NB4 (cell line): Measurements from ENCODE around the gene L3MBTL3.
"Not testable (repeated sequence)": the region's sequence is repeated elsewhere in the genome, so short reads cannot be mapped to it uniquely, and the experiment has no call there.

Source experiments
- DNase-seq: peaks from one replicate; pipeline ENCODE4 v3.0.0; 2010; ENCODE audit warnings: low read depth
- H3K4me3 ChIP-seq: one replicate; pipeline ENCODE4 v1.5.1; 2011; ENCODE audit warnings: mild to moderate bottlenecking, low read depth, low read length, moderate library complexity
- MYC ChIP-seq: IDR thresholded peaks from 2 replicates; pipeline ENCODE4 v1.6.1; 2011; ENCODE audit warnings: low read depth, low read length
- POLR2A ChIP-seq: IDR thresholded peaks from 2 replicates; pipeline ENCODE4 v1.6.1; 2011; ENCODE audit warnings: mild to moderate bottlenecking; ENCODE audit not compliant: insufficient read length; ENCODE audit errors: extremely low read depth
- TF ChIP-seq, protein P1 (sequence below): IDR thresholded peaks from 2 replicates; pipeline ENCODE4 v1.6.1; 2011; ENCODE audit warnings: low read depth, low read length
- TF ChIP-seq, protein P2 (sequence below): IDR thresholded peaks from one replicate; pipeline ENCODE4 v1.5.1; 2012; ENCODE audit warnings: low read depth, low read length

L3MBTL3 gene

DNA sequence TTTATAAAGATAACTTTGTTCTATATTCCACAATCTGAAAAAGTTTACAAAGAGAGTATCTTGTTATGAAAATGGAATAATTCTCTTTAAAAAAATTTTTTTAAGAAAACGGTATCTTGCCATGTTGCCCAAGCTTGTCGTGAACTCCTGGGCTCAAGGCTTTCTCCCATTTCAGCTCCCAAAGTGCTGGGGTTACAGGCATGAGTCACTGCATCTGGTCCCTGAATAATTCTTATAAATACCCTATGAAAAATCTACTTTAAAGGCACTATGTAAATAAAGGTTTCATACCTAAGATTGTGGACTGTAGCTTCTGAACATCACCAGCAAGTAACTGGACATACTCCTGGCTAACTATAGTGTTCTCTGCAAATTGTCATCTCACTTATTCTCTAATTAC is 144.0 kb downstream of the L3MBTL3 start:
- H3K4me3 ChIP-seq, result no peak overlapping the region
- TF ChIP-seq, protein P1, sequence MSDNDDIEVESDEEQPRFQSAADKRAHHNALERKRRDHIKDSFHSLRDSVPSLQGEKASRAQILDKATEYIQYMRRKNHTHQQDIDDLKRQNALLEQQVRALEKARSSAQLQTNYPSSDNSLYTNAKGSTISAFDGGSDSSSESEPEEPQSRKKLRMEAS, result no peak
- TF ChIP-seq, protein P2, sequence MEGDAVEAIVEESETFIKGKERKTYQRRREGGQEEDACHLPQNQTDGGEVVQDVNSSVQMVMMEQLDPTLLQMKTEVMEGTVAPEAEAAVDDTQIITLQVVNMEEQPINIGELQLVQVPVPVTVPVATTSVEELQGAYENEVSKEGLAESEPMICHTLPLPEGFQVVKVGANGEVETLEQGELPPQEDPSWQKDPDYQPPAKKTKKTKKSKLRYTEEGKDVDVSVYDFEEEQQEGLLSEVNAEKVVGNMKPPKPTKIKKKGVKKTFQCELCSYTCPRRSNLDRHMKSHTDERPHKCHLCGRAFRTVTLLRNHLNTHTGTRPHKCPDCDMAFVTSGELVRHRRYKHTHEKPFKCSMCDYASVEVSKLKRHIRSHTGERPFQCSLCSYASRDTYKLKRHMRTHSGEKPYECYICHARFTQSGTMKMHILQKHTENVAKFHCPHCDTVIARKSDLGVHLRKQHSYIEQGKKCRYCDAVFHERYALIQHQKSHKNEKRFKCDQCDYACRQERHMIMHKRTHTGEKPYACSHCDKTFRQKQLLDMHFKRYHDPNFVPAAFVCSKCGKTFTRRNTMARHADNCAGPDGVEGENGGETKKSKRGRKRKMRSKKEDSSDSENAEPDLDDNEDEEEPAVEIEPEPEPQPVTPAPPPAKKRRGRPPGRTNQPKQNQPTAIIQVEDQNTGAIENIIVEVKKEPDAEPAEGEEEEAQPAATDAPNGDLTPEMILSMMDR, result no peak
- TF ChIP-seq MYC, result no peak
- no peak for TF ChIP-seq POLR2A
- DNase-seq, result no peak

DNA sequence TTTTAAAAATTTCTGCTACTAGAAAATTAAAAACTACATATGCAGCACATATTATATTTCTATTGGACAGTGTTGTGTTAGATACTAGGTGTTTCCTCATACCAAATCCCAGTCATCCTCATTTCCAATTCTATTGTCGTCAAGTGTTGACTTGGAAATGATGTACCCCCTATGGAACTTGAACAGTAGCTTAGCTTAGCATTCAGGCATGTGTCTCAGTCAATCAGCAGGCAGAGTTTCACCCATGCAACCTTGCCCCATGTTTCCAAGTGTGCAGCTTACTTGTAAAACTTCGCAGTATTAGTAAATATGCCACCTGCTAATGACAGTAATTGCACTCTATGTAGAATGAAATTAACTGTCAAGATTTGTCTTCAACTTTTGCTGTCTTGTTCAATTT is 144.9 kb downstream of the L3MBTL3 start:
- no peak overlapping the region for H3K4me3 ChIP-seq
- no peak for DNase-seq
- TF ChIP-seq, protein P1, result no peak
- TF ChIP-seq MYC (no peak), POLR2A (no peak)
- TF ChIP-seq, protein P2, result no peak

DNA sequence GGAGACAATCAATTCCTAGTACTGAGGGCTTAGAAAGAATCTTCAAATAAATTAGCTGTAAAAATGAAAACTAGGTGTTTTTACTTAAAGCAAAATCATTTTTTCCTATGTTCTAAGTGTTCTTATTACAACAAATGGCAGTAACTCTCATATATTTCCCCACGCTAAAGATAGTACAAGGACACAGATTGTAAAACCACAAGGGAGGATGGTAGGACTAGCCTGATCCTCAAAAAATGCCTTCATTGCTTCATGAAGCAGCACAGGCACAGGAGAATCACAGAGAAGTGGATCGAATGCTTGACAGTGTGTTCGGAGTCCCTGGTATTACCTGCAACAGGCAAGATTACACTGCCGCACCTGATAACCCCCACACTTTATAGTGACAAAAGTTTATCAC is 145.9 kb downstream of the L3MBTL3 start:
- no peak for DNase-seq
- TF ChIP-seq MYC, result no peak
- TF ChIP-seq, protein P1, result no peak
- no peak for TF ChIP-seq POLR2A
- TF ChIP-seq, protein P2, result no peak
- H3K4me3 ChIP-seq, result no peak overlapping the region

DNA sequence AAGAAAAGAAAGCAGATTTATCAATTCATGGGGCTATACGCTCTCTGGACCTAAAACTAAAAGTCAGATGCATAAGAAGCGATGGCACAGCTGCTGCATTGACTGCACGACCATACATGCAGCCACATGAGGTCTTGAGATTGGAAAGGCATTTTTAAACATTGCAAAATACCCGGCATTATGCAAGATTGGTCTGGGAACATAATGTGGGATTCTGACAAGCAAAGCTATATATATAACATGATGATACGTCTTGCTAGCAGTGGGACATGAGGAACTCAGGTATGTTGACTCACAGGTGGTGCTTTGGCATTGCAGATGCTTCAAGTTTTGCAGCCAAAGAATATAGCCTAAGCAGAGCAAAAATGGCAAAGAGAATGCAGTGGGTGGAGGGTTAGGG is 149.3 kb downstream of the L3MBTL3 start:
- no peak overlapping the region for H3K4me3 ChIP-seq
- peak; percentile 13 for DNase-seq
- TF ChIP-seq MYC, result no peak
- TF ChIP-seq, protein P1, result no peak
- TF ChIP-seq, protein P2, result no peak
- TF ChIP-seq POLR2A, result no peak

DNA sequence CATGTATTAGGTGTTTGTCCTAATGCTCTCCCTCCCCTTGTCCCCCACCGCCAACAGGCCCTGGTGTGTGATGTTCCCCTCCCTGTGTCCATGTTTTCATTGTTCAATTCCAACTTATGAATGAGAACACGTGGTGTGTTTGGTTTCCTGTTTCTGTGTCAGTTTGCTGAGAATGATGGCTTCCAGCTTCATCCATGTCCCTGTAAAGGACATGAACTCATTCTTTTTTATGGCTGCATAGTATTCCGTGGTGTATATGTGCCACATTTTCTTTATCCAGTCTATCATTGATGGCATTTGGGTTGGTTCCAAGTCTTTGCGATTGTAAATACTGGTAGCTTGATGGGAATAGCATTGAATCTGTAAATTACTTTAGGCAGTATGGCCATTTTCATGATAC is 151.8 kb downstream of the L3MBTL3 start:
- not testable (repeated sequence) for H3K4me3 ChIP-seq

DNA sequence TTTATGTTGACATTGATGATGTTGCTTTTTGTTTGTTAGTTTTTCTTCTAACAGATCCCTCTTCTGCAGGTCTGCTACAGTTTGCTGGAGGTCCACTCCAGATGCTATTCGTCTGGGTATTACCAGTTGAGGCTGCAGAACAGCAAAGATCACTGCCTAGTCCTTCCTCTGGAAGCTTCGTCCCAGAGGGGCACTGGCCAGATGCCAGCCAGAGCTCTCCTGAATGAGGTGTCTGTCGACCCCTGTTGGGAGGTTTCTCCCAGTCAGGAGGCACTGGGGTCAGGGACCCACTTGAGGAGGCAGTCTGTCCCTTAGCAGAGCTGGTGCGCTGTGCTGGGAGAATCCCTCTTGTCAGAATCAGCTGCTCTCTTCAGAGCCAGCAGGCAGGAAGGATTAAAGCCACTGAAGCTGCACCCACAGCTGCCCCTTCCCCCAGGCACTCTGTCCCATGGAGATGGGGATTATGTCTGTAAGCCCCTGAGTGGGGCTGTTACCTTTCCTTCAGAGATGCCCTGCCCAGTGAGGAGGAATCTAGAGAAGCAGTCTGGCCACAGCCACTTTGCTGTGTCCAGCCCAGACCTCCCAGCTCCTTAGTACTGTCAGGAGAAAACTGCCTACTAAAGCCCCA is 155.1 kb downstream of the L3MBTL3 start:
- not testable (repeated sequence) for DNase-seq, H3K4me3 ChIP-seq

More for the DNA sequence above, 151.8 kb downstream of the L3MBTL3 start:
- DNase-seq, result not testable (repeated sequence)

DNA sequence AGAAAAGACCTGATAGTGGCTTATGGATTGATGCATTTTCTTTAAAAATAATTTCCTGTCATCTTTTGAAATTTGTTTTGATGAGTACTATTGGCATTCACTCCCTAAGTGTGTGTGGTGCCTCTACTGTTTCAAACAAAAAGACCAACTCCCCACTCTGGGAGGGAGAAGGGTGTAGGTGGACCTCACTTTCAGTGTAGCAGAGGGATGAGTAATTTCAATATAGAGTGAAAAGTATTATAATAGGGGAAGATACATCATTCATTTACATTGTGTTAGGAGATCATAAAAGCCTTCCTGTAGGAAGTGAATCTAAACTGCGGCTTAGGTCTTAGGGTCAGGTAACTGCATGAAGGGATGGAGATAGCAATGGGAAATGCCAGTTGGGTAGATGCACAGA is 158.0 kb downstream of the L3MBTL3 start:
- no peak for DNase-seq
- H3K4me3 ChIP-seq, result no peak overlapping the region
- TF ChIP-seq, protein P1, result no peak
- TF ChIP-seq MYC (no peak), POLR2A (no peak)
- TF ChIP-seq, protein P2, result no peak
